ENCODE measurements around the gene MIDN. TPM values are rescaled to one million over a fixed set of nuclear protein-coding genes. Genes with fewer than 3 reads are reported as not detected.
A peak's percentile ranks its signal among the peaks of the same experiment; 100 is the strongest.

Gene MIDN
- total RNA-seq, 3 donors from 2014 or later: 13.8 to 28.5 (median 22.4) TPM

GRCh38 chr19:1227304-1228054 is 20.9 kb upstream of the MIDN start:
- H3K27ac ChIP-seq: peak overlapping the region in 1 of 2 donors; percentile 19
- no peak overlapping the region for H3K4me3 ChIP-seq
- H3K36me3 ChIP-seq: peaks cover 9% of the 10 kb centered on the region
- no peak for DNase-seq (ENCODE audit: low spot score in 2 of 2)
- TF ChIP-seq POLR2AphosphoS5 (IDR thresholded peaks at IDR 0.05) (no peak), POLR2A (IDR thresholded peaks at IDR 0.05) (no peak), CTCF (IDR thresholded peaks at IDR 0.05) (no peak)
- H3K4me1 ChIP-seq: no peaks in the 10 kb centered on the region
- H3K9me3 ChIP-seq: no peaks in the 10 kb centered on the region
- H3K27me3 ChIP-seq: no peaks in the 10 kb centered on the region
- intact Hi-C loops (cut with DNase I; ENCODE audit: low total_unique reads): loop anchor here (10.0 kb wide), 1 partner anchor 213 kb away; no protein-coding TSS in a partner anchor

DNA sequence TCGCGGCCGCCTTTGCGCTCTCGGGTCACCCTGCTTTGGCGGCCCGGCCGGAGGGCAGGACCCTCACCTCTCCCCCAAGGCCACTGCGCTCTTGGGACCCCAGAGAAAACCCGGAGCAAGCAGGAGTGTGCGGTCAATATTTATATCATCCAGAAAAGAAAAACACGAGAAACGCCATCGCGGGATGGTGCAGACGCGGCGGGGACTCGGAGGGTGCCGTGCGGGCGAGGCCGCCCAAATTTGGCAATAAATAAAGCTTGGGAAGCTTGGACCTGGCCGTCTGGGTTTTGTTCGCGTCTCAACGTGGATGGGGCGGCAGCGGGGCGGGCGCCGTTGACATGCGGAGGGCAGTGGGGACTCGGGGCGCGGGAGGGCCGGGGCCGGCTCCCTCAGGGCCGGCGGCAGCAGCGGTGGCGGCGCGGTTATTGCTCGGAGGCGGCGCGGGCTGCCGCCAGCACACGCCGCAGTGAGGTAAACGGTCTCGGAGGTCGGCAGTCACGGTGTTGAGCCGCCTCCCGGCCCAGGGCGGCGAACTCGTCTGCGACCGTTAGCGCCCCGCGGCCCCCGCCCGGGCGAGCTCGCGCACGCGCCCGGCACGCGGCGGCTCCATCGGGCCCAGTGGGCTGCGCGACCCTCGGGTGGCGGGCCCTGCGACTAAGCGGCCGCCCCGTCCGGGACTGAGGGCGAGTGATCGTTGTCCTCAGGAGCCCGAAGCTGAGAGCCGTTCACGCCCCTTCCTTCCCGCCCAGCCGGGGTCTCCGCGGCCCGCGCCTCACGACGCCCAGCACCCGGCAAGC is 20.0 kb upstream of the MIDN start:
- no peaks in the 10 kb centered on the region for H3K9me3 ChIP-seq
- H3K27ac ChIP-seq: no peak overlapping the region
- TF ChIP-seq POLR2A (IDR thresholded peaks at IDR 0.05) (no peak), CTCF (IDR thresholded peaks at IDR 0.05) (no peak), POLR2AphosphoS5 (IDR thresholded peaks at IDR 0.05) (no peak)
- intact Hi-C loops (cut with DNase I; ENCODE audit: low total_unique reads): loop anchor here (10.0 kb wide), 1 partner anchor 214 kb away; no protein-coding TSS in a partner anchor
- H3K27me3 ChIP-seq: no peaks in the 10 kb centered on the region
- no peaks in the 10 kb centered on the region for H3K4me1 ChIP-seq
- peaks cover 9% of the 10 kb centered on the region for H3K36me3 ChIP-seq
- DNase-seq (ENCODE audit: low spot score in 2 of 2): no peak
- H3K4me3 ChIP-seq: no peak overlapping the region

DNA sequence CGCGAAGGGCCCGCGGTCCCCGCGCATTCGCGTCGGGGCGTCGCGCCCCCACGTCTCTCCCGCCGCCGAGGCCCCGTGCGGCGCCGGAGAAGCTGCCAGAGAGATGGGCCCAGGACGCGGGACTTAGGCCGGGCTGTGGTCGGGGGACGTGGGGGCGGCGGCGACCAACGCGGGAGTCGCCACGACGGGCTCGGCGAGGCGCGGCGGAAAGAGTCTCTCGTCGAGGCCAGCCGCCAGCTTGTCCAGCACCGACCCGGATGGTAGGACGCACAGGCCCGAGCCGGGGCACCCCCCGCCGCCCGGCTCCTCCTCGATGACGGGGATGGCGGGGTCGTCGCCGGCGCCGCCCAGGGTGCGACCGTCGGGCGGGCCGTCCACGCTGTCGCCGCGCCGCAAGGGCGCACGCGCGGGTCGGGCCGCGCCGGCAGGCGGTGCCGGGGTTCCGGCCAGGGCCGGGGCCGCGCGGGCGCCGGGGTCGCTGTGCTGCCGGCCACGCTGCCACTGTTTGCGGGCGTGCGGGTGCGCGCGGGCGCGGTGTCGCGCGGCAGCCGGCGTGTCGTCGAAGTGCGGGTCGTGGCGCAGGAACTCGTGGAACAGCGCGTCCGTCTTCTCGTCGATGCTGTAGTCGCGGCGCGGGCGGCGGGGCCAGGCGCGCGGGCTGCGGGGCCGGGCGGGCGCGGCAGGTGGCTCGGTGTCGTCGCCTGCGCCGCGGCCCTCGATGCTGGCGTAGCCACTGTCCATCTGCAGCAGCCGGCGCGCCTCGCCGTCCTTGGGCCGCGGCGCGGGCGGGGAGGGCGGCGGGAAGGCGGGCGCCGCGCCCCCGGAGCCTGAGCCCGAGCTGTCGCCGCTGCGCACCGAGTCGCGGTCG is 19.1 kb upstream of the MIDN start:
- intact Hi-C loops (cut with DNase I; ENCODE audit: low total_unique reads): loop anchor here (10.0 kb wide), 1 partner anchor 214 kb away; no protein-coding TSS in a partner anchor
- no peaks in the 10 kb centered on the region for H3K27me3 ChIP-seq

More for the DNA sequence above, 19.1 kb upstream of the MIDN start:
- Histone ChIP-seq H3K9me3 (no peaks in the 10 kb centered on the region), H3K36me3 (peaks cover 9% of the 10 kb centered on the region), H3K4me3 (no peak overlapping the region), H3K4me1 (no peaks in the 10 kb centered on the region), H3K27ac (no peak overlapping the region)
- DNase-seq (ENCODE audit: low spot score in 2 of 2): no peak
- TF ChIP-seq POLR2A (IDR thresholded peaks at IDR 0.05) (no peak), POLR2AphosphoS5 (IDR thresholded peaks at IDR 0.05) (no peak), CTCF (IDR thresholded peaks at IDR 0.05) (no peak)

Measured in breast epithelium (tissue), 4 donors.